GM23338 (cell line): ENCODE data around the gene TMEM273. TPM values are rescaled to one million over a fixed set of nuclear protein-coding genes. Genes with fewer than 3 reads are reported as not detected.

ENCODE experiments used
- ATAC-seq: fragments of 200-7000 bp; cut with Tn5 transposase; 3 replicates; pipeline ENCODE4 v1.9.1; 2020
- DNase-seq: peaks from one replicate; pipeline ENCODE4 v3.0.0-alpha.2; 2015; ENCODE audit warnings: low spot score
- H2AFZ ChIP-seq: fragments of 200-600 bp; sonication (generic); 2 replicates; pipeline ENCODE4 v1.8.0; 2016; ENCODE audit warnings: antibody characterized with exemption, mild to moderate bottlenecking, moderate library complexity
- H3F3A ChIP-seq: fragments of 200-600 bp; sonication (generic); replicated peaks from 2 replicates; pipeline ENCODE4 v1.8.0; 2017; ENCODE audit warnings: antibody characterized with exemption, mixed run types, low read depth
- H3K27ac ChIP-seq: fragments of 200-600 bp; sonication (generic); 2 replicates; pipeline ENCODE4 v1.6.1; 2016; ENCODE audit warnings: low read depth
- H3K27me3 ChIP-seq: fragments of 200-600 bp; sonication (generic); 2 replicates; pipeline ENCODE4 v1.8.0; 2016; ENCODE audit warnings: mild to moderate bottlenecking, mixed run types, moderate library complexity; ENCODE audit not compliant: insufficient read depth
- H3K36me3 ChIP-seq: fragments of 200-600 bp; sonication (generic); 2 replicates; pipeline ENCODE4 v1.8.0; 2016; ENCODE audit warnings: mild to moderate bottlenecking; ENCODE audit not compliant: insufficient read depth
- H3K4me1 ChIP-seq: fragments of 200-600 bp; sonication (generic); 2 replicates; pipeline ENCODE4 v1.8.0; 2016; ENCODE audit warnings: mild to moderate bottlenecking, moderate library complexity; ENCODE audit not compliant: insufficient read depth
- H3K4me2 ChIP-seq: fragments of 200-600 bp; sonication (generic); 2 replicates; pipeline ENCODE4 v1.7.1; 2017; ENCODE audit warnings: mixed run types
- H3K4me3 ChIP-seq: fragments of 200-600 bp; sonication (generic); 2 replicates; pipeline ENCODE4 v1.6.1; 2016; ENCODE audit warnings: mixed run types
- H3K79me2 ChIP-seq: fragments of 200-600 bp; sonication (generic); replicated peaks from 2 replicates; pipeline ENCODE4 v1.8.0; 2017; ENCODE audit warnings: mild to moderate bottlenecking; ENCODE audit not compliant: insufficient read depth
- H3K9me2 ChIP-seq: fragments of 200-600 bp; sonication (generic); 2 replicates; pipeline ENCODE4 v1.8.0; 2017; ENCODE audit not compliant: insufficient read depth
- H4K20me1 ChIP-seq: fragments of 200-600 bp; sonication (generic); replicated peaks from 2 replicates; pipeline ENCODE4 v1.8.0; 2017; ENCODE audit warnings: mild to moderate bottlenecking; ENCODE audit not compliant: insufficient read depth
- H3K27ac Mint-ChIP-seq: 2 replicates; pipeline ENCODE4 v1.8.0; 2020; ENCODE audit warnings: inconsistent platforms, mild to moderate bottlenecking, moderate library complexity, mixed read lengths
- H3K27me3 Mint-ChIP-seq: 3 replicates; pipeline ENCODE4 v1.8.0; 2022; ENCODE audit warnings: low read depth, mild to moderate bottlenecking, moderate library complexity, mixed read lengths, inconsistent platforms; ENCODE audit not compliant: insufficient read depth, poor library complexity
- H3K36me3 Mint-ChIP-seq: 3 replicates; pipeline ENCODE4 v1.8.0; 2021; ENCODE audit warnings: low read depth, mild to moderate bottlenecking, inconsistent platforms, moderate library complexity, mixed read lengths
- H3K4me1 Mint-ChIP-seq: 3 replicates; pipeline ENCODE4 v1.8.0; 2020; ENCODE audit warnings: mild to moderate bottlenecking, inconsistent platforms, mixed read lengths
- H3K4me3 Mint-ChIP-seq: 3 replicates; pipeline ENCODE4 v1.8.0; 2021; ENCODE audit warnings: moderate library complexity, mild to moderate bottlenecking, inconsistent platforms, mixed read lengths
- H3K9me3 Mint-ChIP-seq: 3 replicates; pipeline ENCODE4 v1.8.0; 2020; ENCODE audit warnings: moderate library complexity, mild to moderate bottlenecking, inconsistent platforms, mixed read lengths
- CREB1 ChIP-seq: fragments of 250-450 bp; sonication (Bioruptor Pico); IDR thresholded peaks from 2 replicates; pipeline ENCODE4 v1.5.0; 2020; ENCODE audit warnings: low read depth, mild to moderate bottlenecking, moderate library complexity
- NANOG ChIP-seq: IDR thresholded peaks from 2 replicates; pipeline ENCODE4 v1.6.1; 2016; ENCODE audit warnings: antibody characterized with exemption, borderline replicate concordance
- STAT1 ChIP-seq: IDR thresholded peaks from one replicate; pipeline ENCODE4 v1.6.1; 2016; ENCODE audit warnings: antibody characterized with exemption; ENCODE audit not compliant: unreplicated experiment
- ZNF462 ChIP-seq: fragments of 250-450 bp; sonication (Bioruptor Pico); IDR thresholded peaks from 2 replicates; pipeline ENCODE4 v1.5.0; 2020; ENCODE audit warnings: mild to moderate bottlenecking, moderate library complexity
- polyA plus RNA-seq: library from polyadenylated mRNA; unstranded; fragments of >200 nt; fragmentation: Nextera tagmentation; extraction: Ambion mirVana; gene quantifications from 2 replicates; pipeline ENCODE4 v1.2.1, GENCODE V29; 2016
- total RNA-seq: library from RNA; depleted of rRNA; stranded (reverse); fragments of >200 nt; shearing (Covaris generic); gene quantifications from 2 replicates; pipeline ENCODE4 v1.2.3, GENCODE V29; 2014
- TF ChIP-seq, protein P1 (sequence below), 2 experiments: fragments of 200-600 bp in 1 of 2; sonication (generic) in 1 of 2; conservative IDR thresholded peaks; 2 replicates each; pipeline versions ENCODE4 v1.5.1 to v1.6.1; 2016 to 2017; ENCODE audit warnings: antibody characterized with exemption in 2 of 2, low read depth in 2 of 2, mild to moderate bottlenecking in 2 of 2, moderate library complexity in 1 of 2

The TMEM273 gene
- total and polyA plus RNA-seq, 2 experiments from 2014 or later, result not detected

GRCh38 chr10:49162761-49163310, 25.4 kb downstream of the TMEM273 start (continued):
- TF ChIP-seq ZNF462 (CRISPR knock-in tag), result no peak
- no peak for TF ChIP-seq CREB1 (CRISPR knock-in tag)
- TF ChIP-seq, protein P1, sequence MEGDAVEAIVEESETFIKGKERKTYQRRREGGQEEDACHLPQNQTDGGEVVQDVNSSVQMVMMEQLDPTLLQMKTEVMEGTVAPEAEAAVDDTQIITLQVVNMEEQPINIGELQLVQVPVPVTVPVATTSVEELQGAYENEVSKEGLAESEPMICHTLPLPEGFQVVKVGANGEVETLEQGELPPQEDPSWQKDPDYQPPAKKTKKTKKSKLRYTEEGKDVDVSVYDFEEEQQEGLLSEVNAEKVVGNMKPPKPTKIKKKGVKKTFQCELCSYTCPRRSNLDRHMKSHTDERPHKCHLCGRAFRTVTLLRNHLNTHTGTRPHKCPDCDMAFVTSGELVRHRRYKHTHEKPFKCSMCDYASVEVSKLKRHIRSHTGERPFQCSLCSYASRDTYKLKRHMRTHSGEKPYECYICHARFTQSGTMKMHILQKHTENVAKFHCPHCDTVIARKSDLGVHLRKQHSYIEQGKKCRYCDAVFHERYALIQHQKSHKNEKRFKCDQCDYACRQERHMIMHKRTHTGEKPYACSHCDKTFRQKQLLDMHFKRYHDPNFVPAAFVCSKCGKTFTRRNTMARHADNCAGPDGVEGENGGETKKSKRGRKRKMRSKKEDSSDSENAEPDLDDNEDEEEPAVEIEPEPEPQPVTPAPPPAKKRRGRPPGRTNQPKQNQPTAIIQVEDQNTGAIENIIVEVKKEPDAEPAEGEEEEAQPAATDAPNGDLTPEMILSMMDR (conservative IDR thresholded peaks at IDR 0.05; ENCODE audit: low read depth in 2 of 2), result no peak

GRCh38 chr10:49162063-49162462, 26.1 kb downstream of the TMEM273 start:
- ATAC-seq, result no peak
- Mint-ChIP-seq H3K9me3 (0 out of 3 replicates have a peak, but pooled peaks cover 3% of the 10 kb centered on the region), H3K27me3 (peaks cover 3% of the 10 kb centered on the region), H3K27ac (no peak overlapping the region), H3K36me3 (no peaks in the 10 kb centered on the region), H3K4me3 (no peak overlapping the region), H3K4me1 (peaks cover 32% of the 10 kb centered on the region)
- Histone ChIP-seq H3K27ac (no peak overlapping the region), H3K36me3 (no peaks in the 10 kb centered on the region), H3K4me2 (no peak overlapping the region), H3K4me3 (no peak overlapping the region), H4K20me1 (no peaks in the 10 kb centered on the region), H3F3A (no peaks in the 10 kb centered on the region), H3K27me3 (no peaks in the 10 kb centered on the region), H3K79me2 (no peaks in the 10 kb centered on the region), H3K4me1 (peaks cover 21% of the 10 kb centered on the region), H2AFZ (no peak overlapping the region), H3K9me2 (no peaks in the 10 kb centered on the region)
- no peak for DNase-seq
- TF ChIP-seq STAT1 (no peak), NANOG (no peak), ZNF462 (CRISPR knock-in tag) (no peak)
